Endothelial cell (in vitro differentiated cells): Measurements from ENCODE around the gene VPS37C. TPM values are rescaled to one million over a fixed set of nuclear protein-coding genes. Genes with fewer than 3 reads are reported as not detected.

Source experiments
- DNase-seq: peaks from one replicate; pipeline ENCODE4 v3.0.0; 2021; ENCODE audit warnings: low spot score
- H3K27ac Mint-ChIP-seq: one replicate; pipeline ENCODE4 v1.8.0; 2021; ENCODE audit warnings: mixed read lengths, inconsistent platforms; ENCODE audit not compliant: unreplicated experiment
- H3K27me3 Mint-ChIP-seq: one replicate; pipeline ENCODE4 v1.8.0; 2021; ENCODE audit warnings: mild to moderate bottlenecking, moderate library complexity, mixed read lengths, inconsistent platforms; ENCODE audit not compliant: unreplicated experiment
- H3K36me3 Mint-ChIP-seq: one replicate; pipeline ENCODE4 v1.8.0; 2021; ENCODE audit warnings: mild to moderate bottlenecking, low read depth, mixed read lengths, inconsistent platforms; ENCODE audit not compliant: unreplicated experiment
- H3K4me1 Mint-ChIP-seq: one replicate; pipeline ENCODE4 v1.8.0; 2021; ENCODE audit warnings: mild to moderate bottlenecking, mixed read lengths, inconsistent platforms; ENCODE audit not compliant: unreplicated experiment
- H3K4me3 Mint-ChIP-seq: one replicate; pipeline ENCODE4 v1.8.0; 2021; ENCODE audit warnings: mild to moderate bottlenecking, mixed read lengths, inconsistent platforms; ENCODE audit not compliant: unreplicated experiment
- H3K9me3 Mint-ChIP-seq: one replicate; pipeline ENCODE4 v1.8.0; 2021; ENCODE audit warnings: mixed read lengths, inconsistent platforms; ENCODE audit not compliant: unreplicated experiment
- total RNA-seq: library from RNA; stranded (reverse); fragmentation: NEBNext Ultra II Directional; extraction: Animal tissue kit (Norgen Biotek cat#: 25700); gene quantifications from one replicate; pipeline ENCODE4 v1.2.1, GENCODE V29; 2021; ENCODE audit not compliant: unreplicated experiment
- TF ChIP-seq, protein P1 (sequence below): fragments of 200-600 bp; sonication (generic); IDR thresholded peaks from one replicate; pipeline ENCODE4 v1.5.0; 2021; ENCODE audit warnings: antibody characterized with exemption; ENCODE audit not compliant: unreplicated experiment

The VPS37C gene
- total RNA-seq, 1 donor from 2014 or later = 23.9 TPM

DNA sequence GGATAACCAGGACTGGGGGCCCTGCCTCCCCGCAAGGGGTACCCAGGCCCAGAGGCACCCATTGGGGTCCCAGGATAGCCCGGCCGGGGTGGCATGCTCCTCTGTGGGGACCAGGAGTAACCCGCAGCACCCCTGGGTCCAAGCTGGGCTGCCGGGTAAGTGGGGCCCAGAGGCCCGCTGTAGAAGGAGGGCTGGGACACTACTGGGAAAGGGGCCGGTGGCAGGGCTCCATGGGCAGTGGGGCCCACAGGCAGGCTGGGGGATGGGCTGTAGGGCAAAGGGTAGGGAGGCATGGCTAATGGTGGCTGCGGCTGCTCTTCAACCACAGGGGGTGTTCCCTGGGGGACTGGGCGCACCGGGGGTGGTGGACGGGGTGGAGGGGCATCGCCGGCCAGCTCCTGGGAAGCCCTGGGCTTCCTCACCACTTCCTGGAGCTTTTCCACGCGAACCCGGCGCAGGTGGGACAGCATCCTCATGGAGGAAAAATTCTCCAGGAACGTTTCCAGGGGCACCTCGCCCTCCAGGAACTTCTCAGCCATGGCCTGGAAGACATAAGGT is 29.1 kb downstream of the VPS37C start:
- peaks cover 5% of the 10 kb centered on the region for H3K4me1 Mint-ChIP-seq
- TF ChIP-seq, protein P1, sequence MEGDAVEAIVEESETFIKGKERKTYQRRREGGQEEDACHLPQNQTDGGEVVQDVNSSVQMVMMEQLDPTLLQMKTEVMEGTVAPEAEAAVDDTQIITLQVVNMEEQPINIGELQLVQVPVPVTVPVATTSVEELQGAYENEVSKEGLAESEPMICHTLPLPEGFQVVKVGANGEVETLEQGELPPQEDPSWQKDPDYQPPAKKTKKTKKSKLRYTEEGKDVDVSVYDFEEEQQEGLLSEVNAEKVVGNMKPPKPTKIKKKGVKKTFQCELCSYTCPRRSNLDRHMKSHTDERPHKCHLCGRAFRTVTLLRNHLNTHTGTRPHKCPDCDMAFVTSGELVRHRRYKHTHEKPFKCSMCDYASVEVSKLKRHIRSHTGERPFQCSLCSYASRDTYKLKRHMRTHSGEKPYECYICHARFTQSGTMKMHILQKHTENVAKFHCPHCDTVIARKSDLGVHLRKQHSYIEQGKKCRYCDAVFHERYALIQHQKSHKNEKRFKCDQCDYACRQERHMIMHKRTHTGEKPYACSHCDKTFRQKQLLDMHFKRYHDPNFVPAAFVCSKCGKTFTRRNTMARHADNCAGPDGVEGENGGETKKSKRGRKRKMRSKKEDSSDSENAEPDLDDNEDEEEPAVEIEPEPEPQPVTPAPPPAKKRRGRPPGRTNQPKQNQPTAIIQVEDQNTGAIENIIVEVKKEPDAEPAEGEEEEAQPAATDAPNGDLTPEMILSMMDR = no peak
- no peak overlapping the region for H3K4me3 Mint-ChIP-seq
- H3K36me3 Mint-ChIP-seq = peaks cover 6% of the 10 kb centered on the region
- no peak for DNase-seq
- H3K27ac Mint-ChIP-seq = no peak overlapping the region
- H3K9me3 Mint-ChIP-seq = no peaks in the 10 kb centered on the region
- peaks cover 14% of the 10 kb centered on the region for H3K27me3 Mint-ChIP-seq

DNA sequence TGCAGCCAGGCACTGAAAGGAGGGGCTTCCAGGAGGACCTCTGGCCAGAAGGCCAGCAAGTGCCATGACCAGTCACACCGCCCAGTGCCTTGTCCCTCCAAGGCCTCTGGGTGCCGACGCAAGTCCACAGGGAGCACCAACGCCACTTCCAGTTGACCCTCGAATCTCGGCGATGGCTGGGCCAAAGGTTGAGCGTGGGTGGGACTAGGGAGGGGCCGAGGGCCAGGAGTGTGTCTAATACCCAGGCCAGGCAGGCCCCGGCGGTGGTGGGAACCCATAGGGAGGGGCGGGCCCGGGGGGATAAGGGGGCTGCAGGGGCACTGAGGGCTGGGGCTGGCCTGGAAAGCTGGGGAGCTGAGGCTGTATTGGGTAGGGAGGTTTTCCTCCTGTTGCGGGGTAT is 29.6 kb downstream of the VPS37C start:
- Mint-ChIP-seq H3K27ac (no peak overlapping the region), H3K4me1 (peaks cover 5% of the 10 kb centered on the region), H3K27me3 (peaks cover 12% of the 10 kb centered on the region), H3K36me3 (peaks cover 5% of the 10 kb centered on the region), H3K4me3 (no peak overlapping the region), H3K9me3 (no peaks in the 10 kb centered on the region)
- TF ChIP-seq, protein P1 = no peak
- no peak for DNase-seq

GRCh38 chr11:61131186-61131585 is 30.0 kb downstream of the VPS37C start:
- no peak overlapping the region for H3K27ac Mint-ChIP-seq
- DNase-seq = no peak
- no peaks in the 10 kb centered on the region for H3K9me3 Mint-ChIP-seq
- TF ChIP-seq, protein P1 = no peak
- H3K4me3 Mint-ChIP-seq = no peak overlapping the region
- peaks cover 5% of the 10 kb centered on the region for H3K36me3 Mint-ChIP-seq
- H3K4me1 Mint-ChIP-seq = peaks cover 5% of the 10 kb centered on the region
- peaks cover 12% of the 10 kb centered on the region for H3K27me3 Mint-ChIP-seq

GRCh38 chr11:61129639-61130523 is 31.3 kb downstream of the VPS37C start:
- DNase-seq = peak; percentile 96
- peak overlapping the region; percentile 43 for H3K27ac Mint-ChIP-seq

More at GRCh38 chr11:61129639-61130523, 31.3 kb downstream of the VPS37C start:
- Mint-ChIP-seq H3K4me3 (peak overlapping the region; percentile 49), H3K27me3 (peaks cover 14% of the 10 kb centered on the region), H3K36me3 (no peaks in the 10 kb centered on the region), H3K9me3 (no peaks in the 10 kb centered on the region), H3K4me1 (peaks cover 5% of the 10 kb centered on the region)
- TF ChIP-seq, protein P1 = peak; percentile 98
